ENCODE data around the gene RELN.

The RELN gene

GRCh38 chr7:103889451-103889850 lies 100.0 kb downstream of the RELN start:
- no peak for DNase-seq

GRCh38 chr7:103888603-103889153 lies 100.8 kb downstream of the RELN start:
- DNase-seq, result no peak

GRCh38 chr7:103887853-103888602 lies 101.4 kb downstream of the RELN start:
- DNase-seq, result no peak

GRCh38 chr7:103887050-103887449 lies 102.4 kb downstream of the RELN start:
- DNase-seq, result no peak

GRCh38 chr7:103879928-103880600 lies 109.4 kb downstream of the RELN start:
- no peak for DNase-seq

GRCh38 chr7:103879411-103879810 lies 110.0 kb downstream of the RELN start:
- DNase-seq, result no peak

- no peak for DNase-seq
Measured at GRCh38 chr7:103877565-103877964, 111.9 kb downstream of the RELN start.

GRCh38 chr7:103875718-103876117 lies 113.7 kb downstream of the RELN start:
- no peak for DNase-seq

GRCh38 chr7:103871473-103871872 lies 118.0 kb downstream of the RELN start:
- DNase-seq, result no peak

- no peak for DNase-seq
Measured at GRCh38 chr7:103870664-103871063, 118.8 kb downstream of the RELN start.

- no peak for DNase-seq
Measured at GRCh38 chr7:103867874-103868273, 121.6 kb downstream of the RELN start.

GRCh38 chr7:103866919-103867318 lies 122.5 kb downstream of the RELN start:
- DNase-seq, result no peak

GRCh38 chr7:103865442-103865841 lies 124.0 kb downstream of the RELN start:
- DNase-seq, result no peak

- DNase-seq, result no peak
Measured at GRCh38 chr7:103862302-103863035, 127.0 kb downstream of the RELN start.

- no peak for DNase-seq
Measured at GRCh38 chr7:103859709-103860108, 129.7 kb downstream of the RELN start.

GRCh38 chr7:103857435-103857834 lies 132.0 kb downstream of the RELN start:
- DNase-seq, result no peak

GRCh38 chr7:103856929-103857328 lies 132.5 kb downstream of the RELN start:
- DNase-seq, result no peak

GRCh38 chr7:103855671-103856070 lies 133.8 kb downstream of the RELN start:
- DNase-seq, result no peak

GRCh38 chr7:103854611-103855010 lies 134.8 kb downstream of the RELN start:
- DNase-seq, result no peak

- DNase-seq, result no peak
Measured at GRCh38 chr7:103851357-103851756, 138.1 kb downstream of the RELN start.

GRCh38 chr7:103843689-103844480 lies 145.6 kb downstream of the RELN start:
- DNase-seq, result no peak

- DNase-seq, result no peak
Measured at GRCh38 chr7:103833401-103833800, 156.1 kb downstream of the RELN start.

GRCh38 chr7:103832438-103832837 lies 157.0 kb downstream of the RELN start:
- no peak for DNase-seq
